NT2/D1 (cell line): ENCODE results near the gene MFSD6.

ENCODE experiments used
- SUZ12 ChIP-seq: IDR thresholded peaks from 2 replicates; pipeline ENCODE4 v1.6.1; 2011; ENCODE audit not compliant: insufficient read length, insufficient read depth; ENCODE audit errors: extremely low read depth
- YY1 ChIP-seq: IDR thresholded peaks from 2 replicates; pipeline ENCODE4 v1.6.1; 2011; ENCODE audit not compliant: insufficient read length, insufficient read depth
- ZNF274 ChIP-seq: IDR thresholded peaks from 2 replicates; pipeline ENCODE4 v1.6.1; 2011; ENCODE audit warnings: mild to moderate bottlenecking, low read depth, low read length

DNA sequence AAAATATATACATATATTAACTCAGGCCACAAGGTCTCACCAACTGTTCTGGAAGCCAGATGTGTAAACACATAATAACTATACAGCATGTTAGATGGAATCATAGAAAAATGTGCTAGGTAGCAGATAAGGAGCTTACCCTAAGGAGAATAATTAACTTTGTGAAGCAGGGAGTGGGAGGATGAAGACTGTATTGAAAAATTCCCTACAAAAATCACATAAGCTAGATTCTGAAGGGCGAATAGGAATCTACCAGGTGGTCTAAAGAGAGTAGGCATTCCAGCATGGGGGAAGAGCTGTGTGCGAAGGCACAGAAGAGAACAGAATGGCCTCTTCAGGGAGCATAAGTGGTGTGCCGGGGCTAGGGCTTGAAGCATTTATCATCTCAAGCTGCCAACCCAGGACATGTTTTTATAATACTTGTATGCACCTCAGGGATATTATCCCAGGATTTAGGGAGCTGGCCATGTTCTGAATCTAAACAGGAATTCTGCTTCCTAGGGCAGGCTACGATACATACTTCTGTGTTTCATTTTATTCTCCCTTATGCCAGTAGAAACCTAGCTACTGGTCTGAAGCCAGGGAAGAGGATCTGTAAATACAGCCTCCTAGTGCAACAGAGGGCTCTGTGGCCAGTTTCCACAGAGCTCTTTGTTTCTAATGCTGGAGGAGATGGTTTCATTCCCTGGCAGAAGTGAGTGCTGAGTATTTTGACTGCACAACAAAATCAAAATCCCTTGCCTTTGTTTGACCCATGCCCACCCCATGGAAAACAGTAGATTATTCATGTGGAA, 69.7 kb downstream of the MFSD6 start:
- TF ChIP-seq ZNF274 (no peak), YY1 (no peak), SUZ12 (no peak)
